GM12864 (cell line): ENCODE results near the gene KIAA1614.
A peak's percentile ranks its signal among the peaks of the same experiment; 100 is the strongest.

Experiments
- DNase-seq: peaks from one replicate; pipeline ENCODE4 v3.0.0-alpha.2; 2011; ENCODE audit warnings: low read depth
- H3K4me3 ChIP-seq: 2 replicates; pipeline ENCODE4 v1.5.1; 2011; ENCODE audit warnings: mild to moderate bottlenecking, low read depth, low read length, control low read depth
- TF ChIP-seq, protein P1 (sequence below): IDR thresholded peaks from 2 replicates; pipeline ENCODE4 v1.5.1; 2011; ENCODE audit warnings: low read depth, mild to moderate bottlenecking, moderate library complexity, low read length, control low read depth, inconsistent platforms; ENCODE audit errors: missing control alignments

KIAA1614 gene

DNA sequence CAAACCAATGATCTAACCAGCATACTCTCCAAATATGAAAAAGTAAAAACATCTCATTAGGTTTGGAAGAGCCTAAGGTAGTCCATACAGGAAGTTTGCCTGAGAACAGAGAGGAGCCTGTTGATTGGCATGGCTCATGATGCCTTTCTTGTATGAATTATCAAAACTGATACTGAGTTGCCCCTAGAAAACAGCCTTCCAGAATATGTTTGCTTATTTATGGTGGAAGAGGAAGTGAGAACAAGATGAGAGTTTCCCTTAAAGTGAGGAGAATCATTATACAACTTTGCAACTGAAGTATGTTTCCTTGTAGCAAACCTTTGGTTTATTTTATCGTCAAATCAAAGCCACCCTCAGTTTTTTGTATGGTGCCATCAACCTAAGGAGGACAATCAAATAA, 23.8 kb upstream of the KIAA1614 start:
- TF ChIP-seq, protein P1, sequence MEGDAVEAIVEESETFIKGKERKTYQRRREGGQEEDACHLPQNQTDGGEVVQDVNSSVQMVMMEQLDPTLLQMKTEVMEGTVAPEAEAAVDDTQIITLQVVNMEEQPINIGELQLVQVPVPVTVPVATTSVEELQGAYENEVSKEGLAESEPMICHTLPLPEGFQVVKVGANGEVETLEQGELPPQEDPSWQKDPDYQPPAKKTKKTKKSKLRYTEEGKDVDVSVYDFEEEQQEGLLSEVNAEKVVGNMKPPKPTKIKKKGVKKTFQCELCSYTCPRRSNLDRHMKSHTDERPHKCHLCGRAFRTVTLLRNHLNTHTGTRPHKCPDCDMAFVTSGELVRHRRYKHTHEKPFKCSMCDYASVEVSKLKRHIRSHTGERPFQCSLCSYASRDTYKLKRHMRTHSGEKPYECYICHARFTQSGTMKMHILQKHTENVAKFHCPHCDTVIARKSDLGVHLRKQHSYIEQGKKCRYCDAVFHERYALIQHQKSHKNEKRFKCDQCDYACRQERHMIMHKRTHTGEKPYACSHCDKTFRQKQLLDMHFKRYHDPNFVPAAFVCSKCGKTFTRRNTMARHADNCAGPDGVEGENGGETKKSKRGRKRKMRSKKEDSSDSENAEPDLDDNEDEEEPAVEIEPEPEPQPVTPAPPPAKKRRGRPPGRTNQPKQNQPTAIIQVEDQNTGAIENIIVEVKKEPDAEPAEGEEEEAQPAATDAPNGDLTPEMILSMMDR: no peak
- DNase-seq: peak; percentile 15
- H3K4me3 ChIP-seq: no peak overlapping the region

DNA sequence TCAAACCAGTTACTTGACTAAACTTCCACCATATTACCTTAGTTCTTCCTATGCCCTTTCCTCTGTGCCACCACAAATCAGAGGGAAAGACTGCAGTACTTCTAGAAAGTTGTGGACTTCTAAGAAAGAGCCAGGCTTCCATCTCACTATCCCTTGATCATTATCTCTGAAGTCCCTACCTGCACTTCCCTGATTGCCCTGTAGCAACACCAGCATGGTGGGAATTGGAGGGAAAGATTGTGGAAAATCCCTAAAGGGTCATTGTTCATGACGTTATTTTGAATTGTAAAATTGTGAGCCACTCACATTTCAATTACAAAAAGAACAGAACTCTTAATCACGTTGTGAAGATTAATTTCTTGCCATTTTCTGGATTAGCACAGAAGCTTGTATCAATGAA, 23.4 kb upstream of the KIAA1614 start:
- no peak overlapping the region for H3K4me3 ChIP-seq
- TF ChIP-seq, protein P1: no peak
- no peak for DNase-seq

DNA sequence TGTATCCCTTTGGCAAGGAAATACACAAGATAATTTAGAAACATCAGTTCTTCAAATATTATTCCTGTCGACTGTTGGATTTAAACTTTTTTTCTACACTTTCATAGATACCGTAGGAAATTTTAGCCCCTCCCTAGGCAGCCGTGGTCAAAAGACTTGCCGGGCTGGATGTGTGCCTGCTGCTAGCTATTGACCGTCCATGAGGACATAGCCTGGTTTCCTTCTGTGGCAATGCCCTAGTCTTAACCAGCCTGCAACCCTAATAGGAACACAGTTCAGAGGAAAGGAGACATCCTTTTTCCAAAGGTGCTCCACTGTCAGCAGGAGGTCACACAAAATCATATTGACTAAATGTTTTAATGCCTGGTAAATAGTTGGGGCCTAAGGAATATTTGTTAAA, 20.4 kb upstream of the KIAA1614 start:
- TF ChIP-seq, protein P1: no peak
- no peak overlapping the region for H3K4me3 ChIP-seq
- DNase-seq: no peak

DNA sequence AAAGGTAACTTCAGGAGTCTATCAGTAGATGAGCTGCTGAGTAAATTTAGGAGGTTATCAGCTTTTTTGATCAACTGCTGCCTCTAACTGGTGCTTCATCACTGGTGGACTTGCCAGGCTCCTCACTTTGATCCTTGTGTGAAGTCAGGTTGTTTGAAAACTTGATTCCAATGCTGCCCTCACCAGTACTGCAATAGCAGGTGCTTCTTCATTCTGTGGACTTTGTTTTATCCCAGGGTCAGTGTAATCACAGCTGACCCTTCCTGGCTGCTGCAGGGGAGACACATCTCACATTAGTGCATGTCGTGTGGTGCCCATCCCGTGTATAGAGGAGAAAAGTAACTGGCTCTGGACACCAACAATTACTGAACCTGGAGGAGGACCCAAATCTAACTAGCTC, 20.0 kb upstream of the KIAA1614 start:
- TF ChIP-seq, protein P1: no peak
- no peak overlapping the region for H3K4me3 ChIP-seq
- DNase-seq: no peak

DNA sequence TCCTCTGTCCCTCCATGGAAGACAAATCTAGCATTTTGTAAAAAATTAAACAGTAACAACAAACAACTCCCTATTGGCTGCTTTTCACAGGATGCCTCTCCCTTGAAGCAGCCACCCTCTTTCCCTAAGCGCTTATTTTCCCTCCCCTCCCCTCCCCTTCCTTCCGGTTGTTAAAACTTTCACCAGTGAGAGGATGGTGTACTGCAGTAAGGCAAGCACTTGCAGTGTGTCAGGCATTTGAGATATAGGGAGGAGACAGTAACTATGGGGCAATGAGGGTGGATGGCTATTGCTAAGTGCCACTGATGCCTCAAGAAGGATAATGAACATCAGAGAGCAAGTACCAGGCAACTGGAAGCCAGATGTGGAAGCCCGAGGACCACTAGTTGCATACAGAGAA, 19.1 kb upstream of the KIAA1614 start:
- no peak for DNase-seq
- TF ChIP-seq, protein P1: no peak

DNA sequence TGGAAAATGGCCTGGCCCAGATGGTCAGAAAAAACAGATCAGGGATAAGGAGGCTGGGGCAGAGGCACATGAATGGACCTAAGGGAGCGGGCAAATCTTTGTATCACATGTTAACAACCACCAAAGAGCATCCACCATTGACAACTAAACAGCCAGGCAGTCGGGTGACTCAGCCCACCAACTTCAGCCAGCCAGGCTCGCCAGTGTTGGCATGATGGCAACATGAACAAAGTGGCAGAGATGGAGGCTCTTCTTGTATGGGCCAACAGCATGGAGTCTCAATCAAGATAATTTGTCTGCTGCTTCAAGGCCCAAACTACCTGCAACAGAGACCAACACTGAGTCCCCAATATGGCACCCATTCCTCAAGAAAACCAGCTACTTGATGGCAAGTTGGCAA, 16.5 kb upstream of the KIAA1614 start:
- H3K4me3 ChIP-seq: no peak overlapping the region
- no peak for DNase-seq
- TF ChIP-seq, protein P1: no peak

More for the DNA sequence above, 19.1 kb upstream of the KIAA1614 start:
- H3K4me3 ChIP-seq: no peak overlapping the region

DNA sequence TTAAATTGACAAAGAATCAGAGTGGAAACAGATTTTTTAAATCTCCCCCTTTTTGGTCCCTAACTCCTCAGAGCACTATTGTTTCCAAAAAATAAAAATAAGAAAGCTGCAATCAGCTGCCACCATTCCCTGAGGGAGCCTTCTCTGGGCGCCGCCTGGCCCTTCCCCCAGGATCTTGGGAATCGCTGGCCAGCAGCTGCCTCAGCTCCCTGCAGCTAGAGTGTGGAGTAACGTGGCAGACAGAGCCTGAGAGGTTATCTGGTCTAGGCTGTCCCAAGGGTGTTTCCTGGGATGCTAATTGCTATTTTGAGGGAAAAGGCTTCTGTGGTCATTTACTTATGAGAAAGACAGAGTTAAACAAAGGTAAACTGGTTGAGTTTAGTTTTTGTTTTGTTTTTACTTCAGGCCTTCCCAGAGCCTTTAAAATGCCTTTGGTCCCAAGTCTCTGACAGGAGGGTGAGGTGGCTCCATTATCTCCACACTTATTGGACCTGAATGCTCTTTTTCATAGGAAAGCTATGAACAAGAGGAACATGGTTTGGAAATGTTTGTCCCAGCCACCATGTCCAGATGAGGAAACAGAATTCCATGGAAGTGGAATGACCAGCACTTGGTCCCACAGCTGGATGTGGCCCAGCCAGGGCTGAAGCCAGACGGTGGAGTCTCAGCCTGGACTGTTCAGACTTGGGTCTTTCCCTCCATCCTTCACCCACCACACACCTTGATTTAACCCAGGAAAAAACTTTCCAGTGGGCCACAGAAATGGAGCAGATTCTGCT, 14.1 kb upstream of the KIAA1614 start:
- DNase-seq: no peak
- TF ChIP-seq, protein P1: no peak
- no peak overlapping the region for H3K4me3 ChIP-seq
